Progenitor cell of endocrine pancreas (in vitro differentiated cells): ENCODE results near the gene ACSS2. TPM values are rescaled to one million over a fixed set of nuclear protein-coding genes. Genes with fewer than 3 reads are reported as not detected.

ENCODE experiments used
- DNase-seq: peaks from one replicate; pipeline ENCODE4 v3.0.0; 2021; ENCODE audit warnings: low spot score; ENCODE audit not compliant: unreplicated experiment
- H3K27ac Mint-ChIP-seq: 2 replicates; pipeline ENCODE4 v1.8.0; 2021; ENCODE audit warnings: mild to moderate bottlenecking, moderate library complexity, mixed read lengths
- H3K27me3 Mint-ChIP-seq: 2 replicates; pipeline ENCODE4 v1.8.0; 2021; ENCODE audit warnings: mixed read lengths
- H3K36me3 Mint-ChIP-seq: 2 replicates; pipeline ENCODE4 v1.8.0; 2022; ENCODE audit warnings: mixed read lengths; ENCODE audit not compliant: insufficient read depth
- H3K4me1 Mint-ChIP-seq: 2 replicates; pipeline ENCODE4 v1.8.0; 2021; ENCODE audit warnings: low read depth, mixed read lengths
- H3K4me3 Mint-ChIP-seq: 2 replicates; pipeline ENCODE4 v1.8.0; 2021; ENCODE audit warnings: low read depth, mild to moderate bottlenecking, moderate library complexity, mixed read lengths
- H3K9me3 Mint-ChIP-seq: 2 replicates; pipeline ENCODE4 v1.8.0; 2021; ENCODE audit warnings: low read depth, mixed read lengths
- CTCF ChIP-seq: fragments of 200-600 bp; sonication (generic); IDR thresholded peaks from one replicate; pipeline ENCODE4 v1.5.0; 2021; ENCODE audit warnings: antibody characterized with exemption, mild to moderate bottlenecking; ENCODE audit not compliant: unreplicated experiment
- total RNA-seq: library from RNA; stranded (reverse); gene quantifications from 2 replicates; pipeline ENCODE4 v1.2.1, GENCODE V29; 2021

ACSS2 gene
- total RNA-seq, 1 donor from 2014 or later = 31.3 TPM

- H3K4me1 Mint-ChIP-seq = no peaks in the 10 kb centered on the region
- no peak overlapping the region for H3K27ac Mint-ChIP-seq
- H3K27me3 Mint-ChIP-seq = no peaks in the 10 kb centered on the region
- H3K9me3 Mint-ChIP-seq = no peaks in the 10 kb centered on the region
- TF ChIP-seq CTCF = no peak
- H3K4me3 Mint-ChIP-seq = no peak overlapping the region
- DNase-seq = no peak
- peaks cover 18% of the 10 kb centered on the region for H3K36me3 Mint-ChIP-seq
Measured at GRCh38 chr20:34863421-34863965, 12.9 kb upstream of the ACSS2 start.

- DNase-seq = no peak
- Mint-ChIP-seq H3K27me3 (no peaks in the 10 kb centered on the region), H3K9me3 (no peaks in the 10 kb centered on the region), H3K27ac (peak overlapping the region; percentile 1), H3K4me3 (no peak overlapping the region), H3K36me3 (peaks cover 16% of the 10 kb centered on the region), H3K4me1 (no peaks in the 10 kb centered on the region)
- no peak for TF ChIP-seq CTCF
Measured at GRCh38 chr20:34864216-34864615, 12.2 kb upstream of the ACSS2 start.

- no peak for DNase-seq
- H3K9me3 Mint-ChIP-seq = no peaks in the 10 kb centered on the region
- H3K36me3 Mint-ChIP-seq = no peaks in the 10 kb centered on the region
- peaks cover 14% of the 10 kb centered on the region for H3K27me3 Mint-ChIP-seq
- peak overlapping the region; percentile 80 for H3K4me3 Mint-ChIP-seq
- TF ChIP-seq CTCF = no peak
- peaks cover 27% of the 10 kb centered on the region for H3K4me1 Mint-ChIP-seq
- H3K27ac Mint-ChIP-seq = peak overlapping the region; percentile 10
Measured at GRCh38 chr20:34871320-34871926, 5.0 kb upstream of the ACSS2 start.

- Mint-ChIP-seq H3K4me3 (peak overlapping the region; percentile 80), H3K27me3 (peaks cover 18% of the 10 kb centered on the region), H3K27ac (peak overlapping the region; percentile 60), H3K9me3 (no peaks in the 10 kb centered on the region), H3K36me3 (peaks cover 1% of the 10 kb centered on the region), H3K4me1 (peaks cover 30% of the 10 kb centered on the region)
- no peak for DNase-seq
- no peak for TF ChIP-seq CTCF
Measured at GRCh38 chr20:34871966-34872621, 4.3 kb upstream of the ACSS2 start.

GRCh38 chr20:34872622-34873224 is 3.7 kb upstream of the ACSS2 start, which contains the start of gene GGT7:
Gene GGT7 (minus strand): TSS chr20:34872856. CDS start chr20:34872815, 41 bp downstream.
- Mint-ChIP-seq H3K4me3 (peak within 1 kb of the TSS; percentile 80), H3K9me3 (no peaks in the 10 kb centered on the region), H3K36me3 (peaks cover 1% of the 10 kb centered on the region), H3K27ac (peak within 1 kb of the TSS; percentile 60), H3K4me1 (peaks cover 32% of the 10 kb centered on the region), H3K27me3 (peaks cover 21% of the 10 kb centered on the region)
- peak; percentile 86 for TF ChIP-seq CTCF
- DNase-seq = peak; percentile 94
